Neuronal stem cell (in vitro differentiated cells): ENCODE results near the gene PCBP2.

Experiments
- DNase-seq: peaks from one replicate; pipeline ENCODE4 v3.0.0-alpha.2; 2013; ENCODE audit warnings: low spot score
- H2AFZ ChIP-seq: one replicate; pipeline ENCODE4 v1.6.1; 2013; ENCODE audit warnings: mild to moderate bottlenecking, low read length, inconsistent platforms
- H2AK5ac ChIP-seq: 2 replicates; pipeline ENCODE4 v1.6.1; 2013; ENCODE audit warnings: low read depth, mild to moderate bottlenecking, inconsistent platforms, low read length, moderate library complexity, mixed read lengths
- H2BK120ac ChIP-seq: 2 replicates; pipeline ENCODE4 v1.6.1; 2013; ENCODE audit warnings: low read depth, mild to moderate bottlenecking, inconsistent platforms, low read length, moderate library complexity, mixed read lengths
- H2BK12ac ChIP-seq: one replicate; pipeline ENCODE4 v1.6.1; 2013; ENCODE audit warnings: low read length, inconsistent platforms
- H2BK15ac ChIP-seq: 2 replicates; pipeline ENCODE4 v1.6.1; 2013; ENCODE audit warnings: mild to moderate bottlenecking, low read length, inconsistent platforms, mixed read lengths
- H2BK5ac ChIP-seq: one replicate; pipeline ENCODE4 v1.6.1; 2013; ENCODE audit warnings: inconsistent platforms, mild to moderate bottlenecking, low read length, moderate library complexity
- H3K14ac ChIP-seq: one replicate; pipeline ENCODE4 v1.6.1; 2013; ENCODE audit warnings: low read length, inconsistent platforms
- H3K18ac ChIP-seq: 2 replicates; pipeline ENCODE4 v1.6.1; 2013; ENCODE audit warnings: low read length, inconsistent platforms
- H3K23ac ChIP-seq: 2 replicates; pipeline ENCODE4 v1.6.1; 2013; ENCODE audit warnings: low read depth, mild to moderate bottlenecking, mixed read lengths, low read length, inconsistent platforms; ENCODE audit not compliant: poor library complexity
- H3K27ac ChIP-seq: replicated peaks from 3 replicates; pipeline ENCODE4 v1.5.1; 2013; ENCODE audit warnings: low read length, inconsistent platforms
- H3K27me3 ChIP-seq, 3 experiments: 2 replicates each; pipeline ENCODE4 v1.6.1; 2013; ENCODE audit warnings: low read length in 3 of 3, mild to moderate bottlenecking in 2 of 3, inconsistent platforms in 1 of 3, low read depth in 1 of 3, mixed read lengths in 1 of 3, moderate library complexity in 1 of 3; ENCODE audit not compliant: control insufficient read depth in 3 of 3, insufficient read depth in 3 of 3
- H3K36me3 ChIP-seq, 2 donors: replicated peaks in 1 of 2; 2 replicates each; pipeline ENCODE4 v1.6.1; 2013; ENCODE audit warnings: low read length in 2 of 2; ENCODE audit not compliant: control insufficient read depth in 2 of 2, insufficient read depth in 2 of 2
- H3K4ac ChIP-seq: 2 replicates; pipeline ENCODE4 v1.6.1; 2013; ENCODE audit warnings: inconsistent platforms, mild to moderate bottlenecking, low read length, moderate library complexity
- H3K4me1 ChIP-seq, 2 donors: 1 replicate in 1 of 2; 2 replicates in 1 of 2; pipeline ENCODE4 v1.6.1; 2013; ENCODE audit warnings: low read length in 2 of 2, low read depth in 1 of 2; ENCODE audit not compliant: control insufficient read depth in 2 of 2, insufficient read depth in 1 of 2
- H3K4me2 ChIP-seq: one replicate; pipeline ENCODE4 v1.6.1; 2013; ENCODE audit warnings: mild to moderate bottlenecking, low read length, inconsistent platforms; ENCODE audit not compliant: insufficient read depth, poor library complexity, severe bottlenecking
- H3K4me3 ChIP-seq, 2 donors: 2 replicates each; pipeline ENCODE4 v1.5.1; 2013; ENCODE audit warnings: low read length in 2 of 2, mild to moderate bottlenecking in 2 of 2, inconsistent platforms in 1 of 2, moderate library complexity in 1 of 2
- H3K79me1 ChIP-seq: one replicate; pipeline ENCODE4 v1.6.1; 2013; ENCODE audit warnings: low read depth, mild to moderate bottlenecking, inconsistent platforms, low read length, moderate library complexity
- H3K9ac ChIP-seq: one replicate; pipeline ENCODE4 v1.6.1; 2013; ENCODE audit warnings: mild to moderate bottlenecking, low read depth, low read length, inconsistent platforms; ENCODE audit not compliant: poor library complexity
- H3K9me3 ChIP-seq, 2 donors: replicated peaks in 1 of 2; 2 replicates each; pipeline versions ENCODE3 to v1.6.1; 2013; ENCODE audit warnings: low read length in 2 of 2, mild to moderate bottlenecking in 2 of 2, inconsistent platforms in 1 of 2, low read depth in 1 of 2, mixed read lengths in 1 of 2, moderate library complexity in 1 of 2; ENCODE audit not compliant: control insufficient read depth in 2 of 2, insufficient read depth in 1 of 2
- H4K8ac ChIP-seq: one replicate; pipeline ENCODE4 v1.6.1; 2013; ENCODE audit warnings: low read depth, mild to moderate bottlenecking, inconsistent platforms, low read length, moderate library complexity
- H4K91ac ChIP-seq: one replicate; pipeline ENCODE4 v1.6.1; 2013; ENCODE audit warnings: low read length, low read depth, mild to moderate bottlenecking, inconsistent platforms; ENCODE audit not compliant: poor library complexity
- WGBS, 2 donors: extraction: QIAGEN DNeasy Blood & Tissue Kit; methylation state at CpG; one replicate each; pipeline ENCODE4 v1.1.7; 2013; ENCODE audit warnings: missing lambda C conversion rate in 2 of 2, mixed read lengths in 1 of 2; ENCODE audit not compliant: insufficient read length in 2 of 2, insufficient replicate concordance in 1 of 2; ENCODE audit errors: extremely low coverage in 2 of 2; 5-methylcytosine and 5-hydroxymethylcytosine counted together

The PCBP2 gene

GRCh38 chr12:53498235-53498630, 46.3 kb downstream of the PCBP2 start:
- H3K36me3 ChIP-seq = peaks cover 0 to 11% of the 10 kb centered on the region in 2 donors
- H2BK12ac ChIP-seq = no peak overlapping the region
- no peaks in the 10 kb centered on the region for H3K9me3 ChIP-seq
- peak overlapping the region; percentile 89 for H3K4me2 ChIP-seq
- H3K4me3 ChIP-seq = peak overlapping the region in 1 of 2 donors; percentile 97
- H3K23ac ChIP-seq = no peak overlapping the region
- no peak overlapping the region for H2BK15ac ChIP-seq
- H2AK5ac ChIP-seq = no peak overlapping the region
- H4K91ac ChIP-seq = no peak overlapping the region
- H3K4ac ChIP-seq = no peak overlapping the region
- H3K14ac ChIP-seq = no peak overlapping the region
- no CpG with 5 or more reads among the region's 2 CpGs for whole genome bisulfite sequencing, 2 donors
- H3K18ac ChIP-seq = no peak overlapping the region
- H4K8ac ChIP-seq = no peak overlapping the region
- no peak overlapping the region for H2BK5ac ChIP-seq
- no peak overlapping the region for H2AFZ ChIP-seq
- H3K4me1 ChIP-seq = peaks cover 40 to 49% of the 10 kb centered on the region in 2 donors
- no peaks in the 10 kb centered on the region for H3K27me3 ChIP-seq
- H2BK120ac ChIP-seq = no peak overlapping the region
- H3K79me1 ChIP-seq = peaks cover 4% of the 10 kb centered on the region
- peak overlapping the region; percentile 12 for H3K27ac ChIP-seq
- no peak for DNase-seq
- H3K9ac ChIP-seq = no peak overlapping the region

GRCh38 chr12:53499266-53500141, 47.6 kb downstream of the PCBP2 start, which contains the start of gene MAP3K12:
TSS of gene MAP3K12 (minus strand) at chr12:53499458. CDS start at chr12:53487391, 12,067 bp downstream.
- Histone ChIP-seq H3K18ac (peak within 1 kb of the TSS; percentile 93), H3K4ac (no peak within 1 kb of the TSS), H2AK5ac (no peak within 1 kb of the TSS), H3K4me3 (peak within 1 kb of the TSS; percentile 87 to 97), H3K9ac (peak within 1 kb of the TSS; percentile 93), H3K23ac (peak within 1 kb of the TSS; percentile 34), H3K14ac (no peak within 1 kb of the TSS), H2BK15ac (peak within 1 kb of the TSS; percentile 95), H3K36me3 (peaks cover 0 to 24% of the 10 kb centered on the region in 2 donors), H3K4me1 (peaks cover 28 to 37% of the 10 kb centered on the region in 2 donors), H3K27ac (peak within 1 kb of the TSS; percentile 85), H2AFZ (peak within 1 kb of the TSS; percentile 100), H4K91ac (no peak within 1 kb of the TSS), H3K27me3 (no peaks in the 10 kb centered on the region), H2BK5ac (peak within 1 kb of the TSS; percentile 87), H3K9me3 (no peaks in the 10 kb centered on the region), H3K4me2 (peak within 1 kb of the TSS; percentile 89), H2BK120ac (no peak within 1 kb of the TSS), H2BK12ac (peak within 1 kb of the TSS; percentile 17), H3K79me1 (peaks cover 6% of the 10 kb centered on the region), H4K8ac (peak within 1 kb of the TSS; percentile 29)
- DNase-seq = peak; percentile 54
- WGBS, 2 donors = no CpG with 5 or more reads among the region's 51 CpGs

- no peak for DNase-seq
- peak overlapping the region; percentile 15 for H3K18ac ChIP-seq
- no peak overlapping the region for H2BK120ac ChIP-seq
- peak overlapping the region; percentile 85 for H3K27ac ChIP-seq
- H3K4me2 ChIP-seq = peak overlapping the region; percentile 89
- H2AFZ ChIP-seq = peak overlapping the region; percentile 100
- no peak overlapping the region for H2AK5ac ChIP-seq
- H3K27me3 ChIP-seq = no peaks in the 10 kb centered on the region
- no peaks in the 10 kb centered on the region for H3K9me3 ChIP-seq
- WGBS, 2 donors = no CpG with 5 or more reads among the region's 17 CpGs
- no peak overlapping the region for H4K91ac ChIP-seq
- no peak overlapping the region for H3K4ac ChIP-seq
- H4K8ac ChIP-seq = no peak overlapping the region
- H3K4me1 ChIP-seq = peaks cover 28 to 35% of the 10 kb centered on the region in 2 donors
- peaks cover 6% of the 10 kb centered on the region for H3K79me1 ChIP-seq
- peak overlapping the region; percentile 75 to 97 for H3K4me3 ChIP-seq
- H3K14ac ChIP-seq = no peak overlapping the region
- no peak overlapping the region for H2BK5ac ChIP-seq
- H2BK15ac ChIP-seq = no peak overlapping the region
- H3K23ac ChIP-seq = peak overlapping the region; percentile 95
- no peak overlapping the region for H3K9ac ChIP-seq
- peaks cover 4 to 32% of the 10 kb centered on the region in 2 donors for H3K36me3 ChIP-seq
- peak overlapping the region; percentile 17 for H2BK12ac ChIP-seq
Measured at GRCh38 chr12:53500142-53500775, 48.4 kb downstream of the PCBP2 start.
